Prostate gland (tissue), 2 donors: ENCODE data around the gene PLEKHD1. TPM values are rescaled to one million over a fixed set of nuclear protein-coding genes. Genes with fewer than 3 reads are reported as not detected.

Source experiments
- DNase-seq: peaks from one replicate; pipeline ENCODE4 v3.0.0-alpha.2; 2019; ENCODE audit warnings: low spot score
- H3K27ac ChIP-seq, 2 donors: fragments of 200-600 bp; sonication (generic); 2 replicates each; pipeline ENCODE4 v1.5.1; 2017 to 2019
- H3K27me3 ChIP-seq: fragments of 200-600 bp; sonication (generic); replicated peaks from 2 replicates; pipeline ENCODE4 v1.5.1; 2019; ENCODE audit not compliant: insufficient read depth
- H3K36me3 ChIP-seq, 2 donors: fragments of 200-600 bp; sonication (generic); 1 replicate in 1 of 2; 2 replicates in 1 of 2; pipeline versions ENCODE4 v1.5.1 to v1.8.1; 2017 to 2019
- H3K4me1 ChIP-seq: fragments of 200-600 bp; sonication (generic); replicated peaks from 2 replicates; pipeline ENCODE4 v1.5.1; 2019
- H3K4me3 ChIP-seq, 2 donors: fragments of 200-600 bp; sonication (generic); 2 replicates each; pipeline ENCODE4 v1.5.1; 2017 to 2019
- H3K9me3 ChIP-seq: fragments of 200-600 bp; sonication (generic); 2 replicates; pipeline ENCODE4 v1.5.1; 2017
- CTCF ChIP-seq, 4 experiments: fragments of 200-600 bp in 2 of 4; fragments of 450-650 bp in 2 of 4; sonication (generic) in 2 of 4; IDR thresholded peaks; 1 replicate in 3 of 4; 2 replicates in 1 of 4; pipeline ENCODE4 v1.5.1; 2016 to 2019; ENCODE audit warnings: antibody characterized with exemption in 4 of 4, mild to moderate bottlenecking in 2 of 4, moderate library complexity in 2 of 4
- POLR2A ChIP-seq: fragments of 450-650 bp; IDR thresholded peaks from one replicate; pipeline ENCODE4 v1.6.1; 2016; ENCODE audit warnings: antibody characterized with exemption, mild to moderate bottlenecking
- POLR2AphosphoS5 ChIP-seq: sonication (generic); formaldehyde crosslinking; IDR thresholded peaks from one replicate; pipeline ENCODE4 v1.6.1; 2017; ENCODE audit warnings: antibody characterized with exemption
- WGBS: methylation state at CpG from one replicate; pipeline ENCODE4 v1.1.5; 2018; 5-methylcytosine and 5-hydroxymethylcytosine counted together
- intact Hi-C: fragments of 100-400 bp; cut with DNase I; formaldehyde crosslinking; loops from one replicate; pipeline ENCODE4 v1.14.2; 2022
- total RNA-seq, 2 donors: library from RNA; depleted of rRNA; stranded (reverse); fragments of >200 nt; gene quantifications; one replicate each; pipeline ENCODE4 v1.1.0, GENCODE V29; 2016

PLEKHD1 gene
- total RNA-seq, 2 donors from 2014 or later: 0.27 to 0.40 TPM

DNA sequence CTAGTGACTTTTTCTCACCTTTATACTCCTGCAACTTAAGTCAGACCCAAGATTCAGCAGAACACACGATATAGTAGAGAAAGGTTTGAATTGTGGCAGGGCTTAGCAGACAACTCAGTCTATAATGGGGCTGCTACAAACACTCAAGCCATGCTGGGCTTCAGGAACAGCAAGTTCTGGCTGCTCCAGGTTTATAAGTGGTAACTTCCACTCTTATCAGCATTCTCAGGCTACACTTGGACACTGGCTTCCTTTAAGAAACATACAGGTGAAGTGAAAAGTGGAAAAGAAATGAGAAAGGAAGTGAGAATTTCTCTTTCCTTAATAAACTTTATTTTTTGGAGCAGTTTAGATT is 21.7 kb downstream of the PLEKHD1 start:
- TF ChIP-seq CTCF (IDR thresholded peaks at IDR 0.05): no peak
- TF ChIP-seq POLR2AphosphoS5: no peak
- no peak for TF ChIP-seq POLR2A
- Histone ChIP-seq H3K36me3 (no peaks in the 10 kb centered on the region), H3K9me3 (no peaks in the 10 kb centered on the region), H3K27me3 (no peaks in the 10 kb centered on the region), H3K4me1 (no peaks in the 10 kb centered on the region), H3K27ac (no peak overlapping the region), H3K4me3 (no peak overlapping the region)
- intact Hi-C loops: no loop called here
- 59% methylated on average over 1 of the region's 1 CpG for whole genome bisulfite sequencing
- no peak for DNase-seq

DNA sequence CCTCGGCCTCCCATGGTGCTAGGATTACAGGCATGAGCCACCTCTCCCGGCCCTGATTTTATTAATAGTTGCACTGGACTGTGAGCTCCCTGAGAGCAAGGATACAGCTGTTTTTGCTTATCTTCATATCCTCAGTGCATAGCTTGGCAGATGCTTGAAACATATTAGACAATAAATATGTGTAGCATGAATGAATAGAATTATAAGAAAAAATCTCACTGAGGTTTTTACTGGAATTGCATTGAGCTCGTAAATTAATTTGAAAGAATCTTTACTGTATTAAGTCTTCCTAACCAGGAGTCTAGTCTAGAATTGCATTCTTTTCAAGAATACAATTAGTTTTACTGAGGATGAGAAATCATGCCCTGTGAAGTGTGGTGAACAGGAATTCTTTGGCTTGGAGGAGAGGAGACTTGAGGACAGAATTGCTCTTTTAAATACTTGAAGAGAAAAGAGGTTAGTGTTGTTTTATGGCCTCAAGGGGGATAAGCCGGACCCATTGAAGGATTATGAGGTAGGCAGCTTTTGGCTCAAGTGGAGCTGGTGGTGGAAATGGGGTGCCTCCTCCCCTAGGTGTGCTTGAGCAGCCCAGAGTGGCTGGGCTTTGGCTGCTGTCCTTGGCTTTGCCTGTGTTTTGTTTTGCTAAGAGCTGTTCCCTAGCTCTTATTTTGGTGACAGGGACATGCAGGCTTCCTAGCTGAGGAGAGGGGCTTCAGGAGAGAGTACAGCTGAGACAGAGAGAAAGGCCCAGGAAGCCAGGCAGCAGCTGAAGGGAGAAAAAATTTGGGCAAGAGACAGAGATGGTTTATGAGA is 34.0 kb downstream of the PLEKHD1 start:
- H3K27ac ChIP-seq: no peak overlapping the region
- no peak overlapping the region for H3K4me3 ChIP-seq
- DNase-seq: no peak
- H3K9me3 ChIP-seq: no peaks in the 10 kb centered on the region
- no peaks in the 10 kb centered on the region for H3K27me3 ChIP-seq
- no peaks in the 10 kb centered on the region for H3K36me3 ChIP-seq
- no peaks in the 10 kb centered on the region for H3K4me1 ChIP-seq
- WGBS: 39% methylated on average over 4 of the region's 4 CpGs
- TF ChIP-seq POLR2A (no peak), POLR2AphosphoS5 (no peak), CTCF (IDR thresholded peaks at IDR 0.05) (no peak)
- intact Hi-C loops: no loop called here

DNA sequence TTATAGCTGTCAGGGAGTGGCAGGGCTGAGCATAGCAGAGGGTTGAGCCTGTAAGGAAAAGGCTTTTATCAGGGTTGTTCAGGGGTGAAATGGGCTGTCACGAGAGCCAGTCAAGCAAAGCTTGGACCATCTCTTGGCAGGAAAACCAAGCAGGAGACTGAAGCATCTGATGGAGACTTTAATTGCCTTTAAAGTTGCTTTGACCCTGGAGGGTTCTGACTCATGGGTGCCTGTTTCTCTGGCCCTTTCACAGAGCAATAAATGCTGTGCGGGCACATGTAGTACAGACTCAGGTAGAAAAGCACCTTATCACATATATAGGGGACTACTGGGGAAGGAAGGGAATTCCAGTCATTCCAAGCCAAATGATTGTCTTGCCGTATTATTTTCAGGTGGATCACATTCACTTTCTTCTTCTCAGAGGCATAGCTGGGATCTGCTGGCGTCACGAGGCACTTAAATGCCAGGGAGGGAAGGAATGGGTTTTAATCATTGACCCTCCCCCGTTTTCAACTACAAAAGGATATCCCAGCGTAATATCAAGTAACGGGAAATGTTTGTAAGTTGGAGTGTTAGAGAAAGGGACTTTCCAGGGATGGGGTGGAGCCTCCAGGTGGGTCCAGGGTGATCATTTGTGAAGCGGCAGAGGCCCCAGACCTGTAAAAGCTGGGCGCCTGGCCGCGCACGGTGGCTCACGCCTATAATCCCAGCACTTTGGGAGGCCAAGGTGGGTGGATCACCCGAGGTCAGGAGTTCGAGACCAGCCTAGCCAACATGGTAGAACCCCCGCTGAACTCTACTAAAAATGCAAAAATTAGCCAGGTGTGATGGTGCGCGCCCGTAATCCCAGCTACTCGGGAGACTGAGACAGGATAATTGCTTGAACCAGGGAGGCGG is 34.9 kb downstream of the PLEKHD1 start:
- Histone ChIP-seq H3K36me3 (no peaks in the 10 kb centered on the region), H3K27me3 (no peaks in the 10 kb centered on the region), H3K9me3 (no peaks in the 10 kb centered on the region), H3K4me1 (no peaks in the 10 kb centered on the region), H3K4me3 (no peak overlapping the region), H3K27ac (no peak overlapping the region)
- intact Hi-C loops: no loop called here
- WGBS: 56% methylated on average over 22 of the region's 22 CpGs
- no peak for DNase-seq
- TF ChIP-seq POLR2AphosphoS5 (peak; percentile 14), POLR2A (no peak), CTCF (IDR thresholded peaks at IDR 0.05) (no peak)

GRCh38 chr14:69522026-69522425 is 37.5 kb downstream of the PLEKHD1 start:
- Histone ChIP-seq H3K27me3 (no peaks in the 10 kb centered on the region), H3K4me3 (no peak overlapping the region), H3K4me1 (no peaks in the 10 kb centered on the region), H3K36me3 (no peaks in the 10 kb centered on the region), H3K9me3 (no peaks in the 10 kb centered on the region), H3K27ac (no peak overlapping the region)
- intact Hi-C loops: no loop called here
- WGBS: 96% methylated on average over 6 of the region's 6 CpGs
- TF ChIP-seq POLR2AphosphoS5 (no peak), CTCF (IDR thresholded peaks at IDR 0.05) (no peak), POLR2A (no peak)
- DNase-seq: no peak
